HepG2 (cell line): Measurements from ENCODE around the gene BCAS1.

Experiments
- CHD2 ChIP-seq: IDR thresholded peaks from 2 replicates; pipeline ENCODE4 v1.6.1; 2011; ENCODE audit warnings: low read depth, low read length, improper control_type of control experiment
- CHD4 ChIP-seq: fragments of 200-600 bp; sonication (generic); IDR thresholded peaks from 2 replicates; pipeline ENCODE4 v1.7.0; 2017; ENCODE audit warnings: mild to moderate bottlenecking, low read length, borderline replicate concordance
- MAZ ChIP-seq, 2 experiments: sonication (generic) in 1 of 2; formaldehyde crosslinking in 1 of 2; IDR thresholded peaks; 2 replicates each; pipeline versions ENCODE4 v1.5.0 to v1.6.1; 2012 to 2020; ENCODE audit warnings: low read depth in 2 of 2, mild to moderate bottlenecking in 2 of 2, borderline replicate concordance in 1 of 2, improper control_type of control experiment in 1 of 2, low read length in 1 of 2, missing genetic modification reagents in 1 of 2, moderate library complexity in 1 of 2
- MTF1 ChIP-seq: sonication (generic); formaldehyde crosslinking; IDR thresholded peaks from 2 replicates; pipeline ENCODE4 v1.5.0; 2020; ENCODE audit warnings: missing genetic modification reagents
- MXI1 ChIP-seq: IDR thresholded peaks from 3 replicates; pipeline ENCODE4 v1.6.1; 2012; ENCODE audit warnings: low read depth, low read length, inconsistent platforms, borderline replicate concordance
- POLR2AphosphoS5 ChIP-seq: IDR thresholded peaks from 2 replicates; pipeline ENCODE4 v1.6.1; 2012; ENCODE audit warnings: low read depth, low read length
- ZNF556 ChIP-seq: sonication (generic); formaldehyde crosslinking; IDR thresholded peaks from 2 replicates; pipeline ENCODE4 v1.4.0; 2020; ENCODE audit warnings: mild to moderate bottlenecking, missing genetic modification reagents, borderline replicate concordance
- TF ChIP-seq, protein P1 (sequence below), 2 experiments: sonication (generic) in 1 of 2; formaldehyde crosslinking in 1 of 2; IDR thresholded peaks; 2 replicates each; pipeline versions ENCODE4 v1.5.1 to v1.6.1; 2011 to 2020; ENCODE audit warnings: borderline replicate concordance in 1 of 2, low read depth in 1 of 2, low read length in 1 of 2, mild to moderate bottlenecking in 1 of 2, missing genetic modification reagents in 1 of 2, moderate library complexity in 1 of 2

DNA sequence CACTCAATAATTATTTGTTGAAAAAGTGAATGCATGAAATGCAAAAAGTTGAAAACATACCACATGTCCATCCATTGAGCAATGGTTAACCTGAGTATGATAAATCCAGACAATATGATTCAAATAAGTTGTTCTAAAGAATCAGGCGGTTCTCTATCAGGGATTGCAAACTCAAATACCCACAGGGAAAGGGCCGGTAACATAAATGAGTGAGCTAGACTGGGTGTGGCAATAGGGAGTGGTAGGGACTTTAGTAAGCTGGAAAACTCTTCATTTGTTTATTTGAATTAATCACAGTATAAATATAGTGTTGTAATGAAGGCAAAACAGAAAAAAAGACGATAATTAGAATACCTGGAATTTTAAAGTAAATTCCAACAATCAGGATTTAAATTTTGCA is 106.3 kb downstream of the BCAS1 start:
- TF ChIP-seq POLR2AphosphoS5 (no peak), ZNF556 (CRISPR knock-in tag) (no peak), MAZ (IDR thresholded peaks at IDR 0.05; ENCODE audit: borderline replicate concordance, low read depth, low read length) (no peak), MAZ (CRISPR knock-in tag; IDR thresholded peaks at IDR 0.05; ENCODE audit: low read depth) (no peak), MTF1 (CRISPR knock-in tag) (no peak), CHD4 (no peak), MXI1 (no peak), CHD2 (no peak)
- TF ChIP-seq, protein P1, sequence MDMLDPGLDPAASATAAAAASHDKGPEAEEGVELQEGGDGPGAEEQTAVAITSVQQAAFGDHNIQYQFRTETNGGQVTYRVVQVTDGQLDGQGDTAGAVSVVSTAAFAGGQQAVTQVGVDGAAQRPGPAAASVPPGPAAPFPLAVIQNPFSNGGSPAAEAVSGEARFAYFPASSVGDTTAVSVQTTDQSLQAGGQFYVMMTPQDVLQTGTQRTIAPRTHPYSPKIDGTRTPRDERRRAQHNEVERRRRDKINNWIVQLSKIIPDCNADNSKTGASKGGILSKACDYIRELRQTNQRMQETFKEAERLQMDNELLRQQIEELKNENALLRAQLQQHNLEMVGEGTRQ (IDR thresholded peaks at IDR 0.05; ENCODE audit: low read depth, low read length), result no peak
- TF ChIP-seq, protein P1 (CRISPR knock-in tag; IDR thresholded peaks at IDR 0.05; ENCODE audit: borderline replicate concordance), result no peak
